H7 (cell line): ENCODE results near the gene MAN1C1. TPM values are rescaled to one million over a fixed set of nuclear protein-coding genes. Genes with fewer than 3 reads are reported as not detected.

Source experiments
- DNase-seq: peaks from one replicate; pipeline ENCODE4 v3.0.0; 2012
- H3K27me3 ChIP-seq: 2 replicates; pipeline ENCODE4 v1.6.0; 2011; ENCODE audit warnings: mild to moderate bottlenecking, low read length; ENCODE audit not compliant: control insufficient read depth, insufficient read depth
- H3K36me3 ChIP-seq: replicated peaks from 2 replicates; pipeline ENCODE4 v1.5.1; 2011; ENCODE audit warnings: low read length; ENCODE audit not compliant: control insufficient read depth, insufficient read depth
- H3K4me3 ChIP-seq: 2 replicates; pipeline ENCODE4 v1.5.1; 2011; ENCODE audit warnings: low read depth, mild to moderate bottlenecking, control low read depth, low read length, moderate library complexity; ENCODE audit not compliant: insufficient read depth
- total RNA-seq: library from RNA; depleted of rRNA; stranded (reverse); fragments of >200 nt; shearing (Covaris generic); gene quantifications from 2 replicates; pipeline ENCODE4 v1.2.3, GENCODE V29; 2014

Gene MAN1C1
- total RNA-seq, 1 experiment from 2014 or later = 19.5 TPM

DNA sequence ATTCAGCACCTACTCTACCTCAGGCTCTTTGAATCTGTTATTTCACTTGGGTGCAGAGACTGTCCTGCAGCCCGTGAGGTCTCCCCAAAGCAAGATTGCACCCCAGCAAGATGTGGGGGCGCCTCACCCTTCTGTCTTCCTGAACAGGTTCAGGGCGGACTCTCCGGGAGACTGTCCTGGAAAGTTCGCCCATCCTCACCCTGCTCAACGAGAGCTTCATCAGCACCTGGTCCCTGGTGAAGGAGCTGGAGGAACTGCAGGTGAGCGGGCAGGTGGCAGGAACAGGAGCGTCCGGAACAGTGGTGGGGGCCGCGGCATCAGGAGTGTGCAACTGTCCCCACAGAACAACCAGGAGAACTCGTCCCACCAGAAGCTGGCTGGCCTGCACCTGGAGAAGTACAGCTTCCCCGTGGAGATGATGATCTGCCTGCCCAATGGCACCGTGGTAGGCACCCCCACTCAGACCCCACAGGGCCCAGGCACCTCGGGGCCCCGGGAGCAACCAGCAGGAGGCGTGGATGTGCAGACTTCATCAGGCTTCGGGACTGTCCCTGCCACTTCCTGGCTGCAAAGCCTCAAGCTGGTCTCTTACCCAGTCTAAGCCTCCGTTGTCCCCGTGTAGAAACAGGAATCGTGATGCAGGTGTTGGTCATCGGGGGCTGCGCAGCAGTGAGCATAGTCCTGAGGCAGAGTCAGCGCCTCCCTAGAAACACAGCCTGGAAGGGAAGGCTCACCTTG is 197.3 kb downstream of the MAN1C1 start:
- Histone ChIP-seq H3K4me3 (no peak overlapping the region), H3K36me3 (peaks cover 18% of the 10 kb centered on the region), H3K27me3 (no peaks in the 10 kb centered on the region)
- peak; percentile 41 for DNase-seq

DNA sequence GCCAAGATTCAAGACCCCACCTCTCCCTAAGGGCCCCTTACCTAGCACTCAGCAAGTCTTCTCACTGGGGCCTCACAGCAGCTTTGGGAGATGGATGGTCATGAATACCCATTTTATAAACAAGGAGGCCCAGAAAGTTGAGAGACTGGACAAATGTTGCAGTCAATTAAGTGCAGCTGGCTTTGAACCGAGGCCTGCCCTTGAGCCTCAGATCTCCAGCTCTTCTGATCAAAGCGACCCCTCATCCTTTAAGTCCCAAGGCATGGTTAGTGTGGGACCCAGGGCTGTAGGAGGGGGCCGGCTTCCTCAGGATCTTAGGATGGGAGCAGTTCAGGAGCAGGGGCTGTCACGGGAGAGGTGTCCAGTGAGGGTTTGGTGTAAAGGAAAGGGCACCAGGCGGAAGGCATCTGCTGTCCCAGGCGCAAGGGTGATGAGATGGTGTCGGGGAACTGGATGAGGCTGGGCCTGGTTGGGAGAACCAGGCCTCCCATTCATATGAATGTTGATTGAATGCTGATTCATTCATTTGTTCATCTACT is 198.0 kb downstream of the MAN1C1 start:
- no peak for DNase-seq
- peaks cover 14% of the 10 kb centered on the region for H3K36me3 ChIP-seq
- H3K4me3 ChIP-seq = no peak overlapping the region
- no peaks in the 10 kb centered on the region for H3K27me3 ChIP-seq

DNA sequence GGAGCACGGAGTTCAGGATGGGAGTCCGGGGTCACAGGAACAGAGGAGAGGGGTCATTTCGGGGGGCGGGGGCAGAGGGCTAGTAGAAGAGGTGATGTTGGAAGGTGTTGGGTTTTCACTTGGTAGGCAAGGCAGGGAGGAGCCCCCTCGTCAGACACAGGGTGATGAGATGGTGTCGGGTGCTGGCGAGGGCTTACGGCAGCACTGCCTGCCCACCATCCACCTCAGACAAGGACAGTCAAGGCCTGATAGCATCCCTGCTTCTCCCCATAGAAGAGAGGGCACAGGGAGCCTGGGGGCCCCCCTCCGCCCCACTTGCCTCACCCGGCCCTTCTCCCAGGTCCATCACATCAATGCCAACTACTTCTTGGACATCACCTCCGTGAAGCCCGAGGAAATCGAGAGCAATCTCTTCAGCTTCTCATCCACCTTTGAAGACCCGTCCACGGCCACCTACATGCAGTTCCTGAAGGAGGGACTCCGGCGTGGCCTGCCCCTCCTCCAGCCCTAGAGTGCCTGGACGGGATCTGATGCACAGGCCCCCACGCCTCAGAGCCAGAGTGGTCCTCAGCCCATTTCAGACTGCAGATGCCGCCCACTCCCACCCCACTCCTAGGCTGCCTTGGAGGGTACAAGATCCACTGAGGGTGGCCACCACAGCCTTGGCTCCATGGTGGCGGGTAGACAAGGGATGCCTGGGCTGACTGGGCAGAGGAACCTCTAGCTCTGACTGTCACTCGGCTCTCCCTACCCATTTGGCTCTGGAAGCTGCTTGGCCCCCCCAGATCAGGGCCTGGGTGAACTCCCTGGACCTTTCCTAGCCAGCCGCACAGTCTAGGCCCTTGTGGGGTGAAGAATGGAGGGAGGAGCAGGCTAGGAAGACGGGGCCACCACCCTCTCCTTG is 198.9 kb downstream of the MAN1C1 start:
- DNase-seq = no peak
- no peak overlapping the region for H3K4me3 ChIP-seq
- no peaks in the 10 kb centered on the region for H3K27me3 ChIP-seq
- H3K36me3 ChIP-seq = peaks cover 11% of the 10 kb centered on the region

DNA sequence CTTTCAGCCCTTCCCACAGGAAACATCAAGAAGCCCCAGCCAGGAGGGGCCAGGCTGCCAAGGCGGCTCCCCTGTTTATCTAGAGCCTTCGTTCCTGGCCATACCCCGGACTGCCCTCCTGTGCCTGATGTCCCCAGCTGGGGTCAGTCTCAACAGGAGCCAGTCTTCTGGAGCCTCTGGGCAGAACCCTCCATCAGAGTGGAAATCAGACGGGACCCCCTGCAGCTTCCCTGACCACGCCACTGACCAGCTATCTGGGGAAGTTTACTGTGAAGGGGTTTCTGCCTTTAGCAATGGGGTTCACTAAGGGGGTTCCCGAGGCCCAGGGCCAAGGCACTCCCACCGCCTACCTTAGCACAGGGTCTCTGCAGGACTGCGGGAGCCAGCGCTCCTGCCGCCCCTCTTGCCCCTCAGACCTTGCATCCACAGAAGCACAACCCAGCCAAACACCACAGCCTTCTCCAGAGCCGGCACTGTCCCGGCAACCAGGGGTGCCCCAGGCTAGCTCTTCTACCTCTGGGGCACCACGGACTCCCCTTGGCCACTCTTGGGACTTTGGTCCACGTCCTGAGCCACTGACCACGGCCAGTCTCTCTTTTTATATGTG is 199.6 kb downstream of the MAN1C1 start:
- Histone ChIP-seq H3K27me3 (no peaks in the 10 kb centered on the region), H3K36me3 (peaks cover 9% of the 10 kb centered on the region), H3K4me3 (no peak overlapping the region)
- DNase-seq = peak; percentile 45

DNA sequence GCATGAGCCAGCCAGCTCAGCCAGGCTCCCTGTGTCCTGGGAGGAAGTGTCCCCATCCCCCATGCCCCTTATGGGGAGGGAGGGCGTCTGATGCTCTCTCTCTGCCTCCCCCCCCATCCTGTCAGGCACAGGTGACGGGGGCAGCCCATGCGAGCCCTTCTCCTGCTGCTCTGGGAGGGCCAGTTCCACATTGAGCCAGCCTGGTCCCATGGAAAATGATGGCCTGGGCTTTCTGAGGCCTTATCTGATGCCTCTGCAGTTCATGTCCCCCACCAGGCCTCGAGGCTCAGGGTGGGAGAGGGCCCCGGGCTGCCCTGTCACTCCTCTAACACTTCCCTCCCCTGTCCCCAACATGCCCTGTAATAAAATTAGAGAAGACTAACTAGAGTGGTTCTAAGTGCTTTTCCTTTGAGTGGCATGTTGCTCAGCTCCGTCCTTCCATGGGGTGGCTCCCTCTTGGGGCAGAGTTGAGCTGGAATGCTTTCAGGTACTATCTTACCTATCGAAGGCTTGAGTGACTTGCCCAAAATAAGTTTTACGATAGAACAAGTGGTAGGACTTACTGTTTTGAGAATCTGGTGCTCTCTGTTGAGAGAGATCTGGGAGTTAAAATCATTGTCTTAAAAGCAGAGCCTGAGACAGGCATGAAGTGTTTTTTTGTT is 201.4 kb downstream of the MAN1C1 start:
- 0 out of 2 replicates have a peak, but pooled peaks cover 2% of the 10 kb centered on the region for H3K27me3 ChIP-seq
- no peak overlapping the region for H3K4me3 ChIP-seq
- DNase-seq = peak; percentile 84
- H3K36me3 ChIP-seq = peaks cover 8% of the 10 kb centered on the region

DNA sequence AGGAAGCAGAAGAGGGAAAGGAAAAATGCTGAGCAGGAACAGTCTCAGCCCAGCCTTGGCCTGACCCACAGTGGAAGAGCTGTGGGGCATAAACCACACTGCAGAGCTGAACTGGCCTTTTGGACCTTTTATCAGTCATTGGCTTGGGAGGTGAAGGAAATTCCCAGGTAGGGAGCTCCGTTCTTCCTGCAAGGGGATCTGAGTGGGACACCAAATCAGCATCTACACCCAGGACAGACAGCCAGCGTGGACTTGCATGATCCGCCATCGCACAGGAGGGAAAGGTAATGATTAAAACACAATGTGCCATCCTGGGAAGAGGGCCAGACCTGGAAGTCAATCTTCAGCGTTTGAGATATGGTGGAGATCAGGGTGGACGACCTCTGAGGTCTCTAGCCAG is 202.0 kb downstream of the MAN1C1 start:
- 0 out of 2 replicates have a peak, but pooled peaks cover 2% of the 10 kb centered on the region for H3K27me3 ChIP-seq
- H3K36me3 ChIP-seq = peaks cover 8% of the 10 kb centered on the region
- no peak overlapping the region for H3K4me3 ChIP-seq
- DNase-seq = no peak

DNA sequence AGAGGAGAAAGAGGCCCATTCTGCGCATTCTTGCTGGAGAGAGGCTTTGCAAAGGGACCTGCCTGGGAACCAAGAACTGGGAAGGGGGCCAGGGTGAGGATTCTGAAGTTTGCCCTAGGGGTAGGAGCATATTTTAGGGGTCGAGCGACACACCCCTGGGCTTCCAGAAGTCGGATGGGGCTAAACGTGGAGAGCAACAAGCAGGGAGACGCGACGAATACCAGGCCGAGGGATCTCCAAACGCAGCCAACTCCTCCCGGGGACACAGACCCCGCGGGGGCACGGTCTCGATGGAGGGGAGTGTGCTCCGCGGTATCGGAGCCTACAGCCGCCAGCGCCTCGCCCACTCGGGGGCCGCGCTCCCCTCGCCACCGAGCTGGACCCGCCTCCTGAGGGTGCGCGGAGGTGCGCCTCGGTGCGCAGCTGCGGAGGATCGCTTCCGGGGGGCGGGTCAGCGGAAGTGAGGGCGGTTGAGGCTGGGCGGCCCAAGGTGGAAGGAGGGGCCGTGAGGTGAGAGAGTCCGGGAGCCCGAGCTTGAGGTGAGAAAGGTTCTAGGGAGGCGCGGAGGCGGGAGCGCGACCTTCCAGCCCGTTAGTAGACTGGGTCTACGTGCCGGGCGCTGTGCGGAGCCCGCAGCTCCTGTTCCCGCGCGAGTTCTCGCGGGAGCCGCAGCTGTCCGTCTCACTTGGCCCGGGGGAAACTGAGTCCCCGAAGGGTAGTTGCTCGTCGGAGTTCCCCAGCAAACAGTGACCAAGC is 203.1 kb downstream of the MAN1C1 start, which contains the start of gene MTFR1L:
TSS of gene MTFR1L (plus strand) at position 464 of the 756 bp plus-strand sequence. CDS start 3,151 bp downstream, outside the sequence.
- peak; percentile 99 for DNase-seq
- Histone ChIP-seq H3K27me3 (0 out of 2 replicates have a peak, but pooled peaks cover 2% of the 10 kb centered on the region), H3K36me3 (no peaks in the 10 kb centered on the region), H3K4me3 (peak within 1 kb of the TSS; percentile 97)

DNA sequence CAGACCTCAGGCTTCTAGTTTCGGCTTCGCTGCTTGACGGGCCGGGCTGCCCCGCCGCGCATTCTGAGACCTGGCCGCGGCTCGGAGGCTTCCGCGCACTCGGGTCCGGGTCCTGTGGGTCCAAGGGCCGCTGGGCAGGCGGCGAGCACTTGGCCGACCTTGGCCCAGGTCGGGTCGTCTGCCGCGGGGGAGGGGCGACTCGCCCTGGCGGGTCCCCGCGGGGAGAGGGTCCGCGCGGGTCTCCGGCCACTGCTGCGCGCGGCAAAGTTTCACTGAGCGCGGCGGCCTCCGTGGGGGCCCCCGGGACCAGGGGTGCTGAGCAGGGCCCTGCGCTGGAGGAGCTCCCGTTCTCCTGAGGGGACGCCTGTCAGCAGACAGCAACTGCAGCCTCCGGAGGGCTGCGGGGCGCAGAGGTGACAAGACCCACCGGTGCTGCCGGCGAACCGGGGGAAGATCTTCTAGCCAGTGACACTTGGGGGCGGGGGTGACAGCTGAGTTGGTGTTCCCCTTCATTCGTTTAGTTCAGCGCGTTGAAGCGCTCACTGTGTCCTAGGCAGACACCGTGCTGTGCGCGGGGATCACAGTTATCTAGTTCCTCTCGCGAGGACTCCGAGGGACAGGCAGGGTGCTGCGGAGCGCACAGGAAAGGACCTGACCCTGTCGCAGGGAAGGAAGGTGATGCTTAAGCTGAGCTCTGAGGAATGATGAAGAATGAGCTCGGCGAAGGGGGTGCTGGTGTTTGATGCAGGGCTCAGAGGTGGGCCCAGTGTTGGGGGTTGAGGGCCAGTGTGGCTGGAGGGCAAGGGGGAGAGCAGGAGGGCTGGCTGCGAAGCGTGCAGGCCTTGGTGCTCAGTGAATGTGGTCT is 203.9 kb downstream of the MAN1C1 start:
- peak overlapping the region; percentile 97 for H3K4me3 ChIP-seq
- 0 out of 2 replicates have a peak, but pooled peaks cover 2% of the 10 kb centered on the region for H3K27me3 ChIP-seq
- DNase-seq = peak; percentile 87
- no peaks in the 10 kb centered on the region for H3K36me3 ChIP-seq

DNA sequence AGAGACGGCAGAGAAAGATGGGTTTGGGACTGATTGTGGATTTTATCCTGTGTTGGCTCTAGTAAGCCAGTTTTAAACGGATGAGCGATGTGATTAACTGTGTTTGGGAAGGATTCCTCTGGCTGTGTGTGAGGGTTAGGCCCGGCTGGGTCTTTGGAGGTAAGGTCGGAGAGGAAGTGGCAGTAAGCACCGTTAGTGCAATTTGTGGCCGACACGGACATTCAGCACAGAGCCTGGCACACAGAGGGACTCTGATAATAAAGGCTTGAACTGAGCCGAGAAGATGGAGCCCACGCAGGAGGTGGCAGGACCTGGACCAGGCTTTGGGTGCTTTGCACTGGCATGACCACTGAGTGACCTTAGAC is 204.5 kb downstream of the MAN1C1 start:
- peak overlapping the region; percentile 97 for H3K4me3 ChIP-seq
- H3K27me3 ChIP-seq = 0 out of 2 replicates have a peak, but pooled peaks cover 2% of the 10 kb centered on the region
- DNase-seq = no peak
- H3K36me3 ChIP-seq = no peaks in the 10 kb centered on the region

DNA sequence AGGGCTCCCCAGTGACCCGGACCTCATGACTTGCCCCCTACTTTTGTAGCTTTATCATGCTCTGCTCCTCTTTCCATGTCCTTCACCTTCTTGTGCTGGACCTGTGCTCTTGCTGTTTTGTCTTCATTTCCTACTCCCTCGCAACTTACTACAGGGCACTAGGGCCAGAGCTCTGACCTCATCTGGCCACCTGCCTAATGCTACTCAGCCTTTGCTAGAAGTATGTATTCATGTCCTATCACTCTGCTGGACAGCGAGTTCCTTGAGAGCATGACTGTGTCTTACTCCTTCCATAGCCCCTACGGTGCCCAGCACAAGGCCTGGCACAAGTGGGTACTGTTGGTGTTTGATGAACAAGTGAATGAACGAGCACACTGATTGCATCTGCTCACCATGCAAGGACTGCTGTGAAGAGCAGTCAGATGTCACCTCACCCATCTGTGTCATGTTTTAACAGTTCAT is 205.1 kb downstream of the MAN1C1 start:
- no peak for DNase-seq
- Histone ChIP-seq H3K27me3 (0 out of 2 replicates have a peak, but pooled peaks cover 2% of the 10 kb centered on the region), H3K36me3 (no peaks in the 10 kb centered on the region), H3K4me3 (no peak overlapping the region)

DNA sequence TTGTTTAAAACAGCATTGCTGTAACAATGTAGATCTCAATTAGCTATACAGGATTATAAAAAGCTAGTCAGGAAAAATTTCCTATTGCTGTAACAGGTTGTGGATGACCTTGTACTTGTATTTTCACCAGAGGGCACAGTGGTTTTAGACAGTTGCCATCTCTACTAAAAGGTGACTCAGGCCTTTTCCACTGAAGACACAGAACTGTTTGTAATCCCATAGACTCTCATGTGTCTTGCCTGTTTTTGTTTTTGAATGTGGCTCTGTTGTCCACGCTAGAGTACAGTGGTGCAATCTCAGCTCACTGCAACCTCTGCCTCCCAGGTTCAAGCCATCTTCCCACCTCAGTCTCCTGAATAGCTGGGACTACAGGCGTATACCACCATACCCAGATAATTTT is 209.0 kb downstream of the MAN1C1 start:
- Histone ChIP-seq H3K36me3 (peaks cover 21% of the 10 kb centered on the region), H3K27me3 (0 out of 2 replicates have a peak, but pooled peaks cover 2% of the 10 kb centered on the region), H3K4me3 (no peak overlapping the region)
- DNase-seq = no peak

DNA sequence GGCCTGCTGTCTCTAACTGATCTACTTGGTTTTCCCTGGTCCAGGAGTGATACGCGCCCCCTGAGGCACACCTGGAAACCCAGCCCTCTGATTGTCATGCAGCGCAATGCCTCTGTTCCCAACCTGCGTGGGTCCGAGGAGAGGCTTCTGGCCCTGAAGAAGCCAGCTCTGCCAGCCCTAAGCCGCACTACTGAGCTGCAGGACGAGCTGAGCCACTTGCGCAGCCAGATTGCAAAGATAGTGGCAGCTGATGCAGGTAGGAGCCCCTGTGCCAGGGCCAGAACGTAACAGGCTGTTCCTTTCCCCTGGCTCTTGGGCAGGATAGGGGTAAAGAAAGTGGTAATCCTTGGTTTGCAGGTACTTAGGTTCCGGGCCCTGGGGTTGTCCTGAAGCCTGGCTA is 210.0 kb downstream of the MAN1C1 start:
- Histone ChIP-seq H3K27me3 (no peaks in the 10 kb centered on the region), H3K36me3 (peaks cover 30% of the 10 kb centered on the region), H3K4me3 (no peak overlapping the region)
- no peak for DNase-seq
